ENCODE results near the gene ADH1A. TPM values are rescaled to one million over a fixed set of nuclear protein-coding genes. Genes with fewer than 3 reads are reported as not detected.

ADH1A gene
- total RNA-seq, 2 experiments from 2014 or later, result not detected

Other genes starting within 250 kb of the ADH1A start
- gene ADH5, start 202.2 kb downstream of the ADH1A start, total RNA-seq, result 100 to 1,000 TPM in 1 of 2 experiments, 10 to 100 TPM in 1; 81.3 to 119 TPM
- not detected for gene ADH4, start 146.7 kb downstream of the ADH1A start, total RNA-seq
- gene ADH6, start 71.7 kb downstream of the ADH1A start, total RNA-seq, result not detected
- not detected for gene ADH1B, start 30.4 kb upstream of the ADH1A start, total RNA-seq
- not detected for gene ADH1C, start 61.8 kb upstream of the ADH1A start, total RNA-seq
- gene ADH7, start 144.4 kb upstream of the ADH1A start, total RNA-seq, result not detected
- gene C4orf17, start 220.0 kb upstream of the ADH1A start, total RNA-seq, result not detected

All from activated CD4-positive, alpha-beta T cell treated with anti-CD3 and anti-CD28 coated beads for 36 hours (primary cell).